HG03135 (cell line): ENCODE data around the gene UTP20.

Source experiments
- ATAC-seq: cut with Tn5 transposase; IDR thresholded peaks from one replicate; pipeline ENCODE4 v1.9.1; 2021; ENCODE audit warnings: mild to moderate bottlenecking, moderate library complexity; ENCODE audit not compliant: unreplicated experiment

Gene UTP20

DNA sequence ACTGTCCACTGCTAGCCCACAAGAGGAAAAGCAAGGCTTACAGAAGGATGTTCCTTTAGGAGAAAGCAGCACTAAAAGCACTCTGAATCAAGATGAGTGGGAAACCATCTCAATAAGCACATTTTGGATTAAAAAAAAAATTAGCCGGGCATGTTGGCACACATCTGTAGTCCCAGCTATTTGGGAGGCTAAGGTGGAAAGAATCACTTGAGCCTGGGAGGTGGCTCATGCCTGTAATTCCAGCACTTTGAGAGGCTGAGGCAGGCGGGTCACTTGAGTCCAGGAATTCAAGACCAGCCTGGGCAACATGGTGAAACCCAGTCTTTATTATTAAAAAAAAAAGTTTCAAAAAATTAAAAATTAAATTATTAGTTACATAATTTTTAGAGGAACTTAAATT, 144.7 kb downstream of the UTP20 start:
- ATAC-seq: no peak

DNA sequence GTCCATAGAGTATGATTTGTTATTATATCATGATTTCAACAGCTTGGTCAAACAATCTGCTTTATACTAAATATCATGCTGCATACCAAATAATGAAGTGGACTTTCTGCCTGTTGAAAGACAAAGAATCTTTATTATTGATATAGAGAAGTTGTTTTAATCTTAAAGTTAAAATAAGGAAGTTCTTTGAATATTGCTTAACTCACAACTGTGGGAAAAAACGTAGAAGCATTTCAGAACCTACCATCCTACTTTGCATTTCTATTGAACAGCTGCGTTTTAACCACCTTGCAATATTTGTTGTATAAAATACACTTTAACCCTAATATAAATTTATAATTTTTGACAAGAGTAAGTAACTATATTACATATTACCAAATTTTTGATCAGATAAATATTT, 150.6 kb downstream of the UTP20 start:
- no peak for ATAC-seq

- no peak for ATAC-seq
Observed at GRCh38 chr12:101436136-101436535, 156.2 kb downstream of the UTP20 start.
